ENCODE data around the gene CSNK2A1. TPM values are rescaled to one million over a fixed set of nuclear protein-coding genes. Genes with fewer than 3 reads are reported as not detected.

CSNK2A1 gene
- total and polyA plus RNA-seq, 2 donors (not counting 1 experiment from before 2014, with no cell fraction given): 28.3 to 125 TPM

GRCh38 chr20:558117-558516 is 14.5 kb upstream of the CSNK2A1 start:
- Histone ChIP-seq H3K9ac (ENCODE audit: low read length) (no peak overlapping the region), H3K27ac (ENCODE audit: low read length in 2 of 2) (no peak overlapping the region), H2AFZ (ENCODE audit: insufficient read depth, low read depth, low read length, poor library complexity, severe bottlenecking) (no peak overlapping the region), H3K4me3 (ENCODE audit: control extremely low read depth in 1 of 5, extremely low read depth in 1 of 5, insufficient read depth in 1 of 5, low read depth in 2 of 5, low read length in 4 of 5) (no peak overlapping the region), H3K27me3 (replicated peaks in 1 of 4; ENCODE audit: control extremely low read depth in 1 of 4, control insufficient read depth in 3 of 4, insufficient read depth in 4 of 4, low read length in 3 of 4) (peaks cover 0 to 18% (median 14%) of the 10 kb centered on the region in 4 experiments), H3K9me3 (ENCODE audit: control extremely low read depth in 1 of 3, control insufficient read depth in 2 of 3, insufficient read depth in 1 of 3, low read length in 2 of 3) (no peaks in the 10 kb centered on the region), H3K36me3 (replicated peaks in 1 of 2; ENCODE audit: control extremely low read depth in 1 of 2, control insufficient read depth in 1 of 2, extremely low read depth in 1 of 2, insufficient read depth in 2 of 2, low read length in 1 of 2) (no peaks in the 10 kb centered on the region), H4K20me1 (ENCODE audit: control insufficient read depth, insufficient read depth, low read length, poor library complexity, severe bottlenecking) (no peaks in the 10 kb centered on the region), H3K4me1 (ENCODE audit: control insufficient read depth in 2 of 2, insufficient read depth in 2 of 2, low read length in 2 of 2) (peaks cover 0 to 2% of the 10 kb centered on the region in 2 donors), H3K4me2 (replicated peaks; ENCODE audit: low read depth, low read length, poor library complexity, severe bottlenecking) (no peak overlapping the region), H3K79me2 (ENCODE audit: control insufficient read depth, insufficient read depth, low read length) (no peaks in the 10 kb centered on the region)
- intact Hi-C loops (cut with micrococcal nuclease): no loop called here
- H3K4me1 Mint-ChIP-seq: no peaks in the 10 kb centered on the region
- WGBS (ENCODE audit: insufficient coverage): 100% methylated on average over 1 of the region's 3 CpGs
- TF ChIP-seq CTCF (IDR thresholded peaks at IDR 0.05) (no peak), EZH2 (IDR thresholded peaks at IDR 0.05; ENCODE audit: borderline replicate concordance, insufficient read depth, low read depth, low read length, poor library complexity, severe bottlenecking) (no peak)
- no peaks in the 10 kb centered on the region for H3K9me3 Mint-ChIP-seq (ENCODE audit: insufficient read depth)
- no peak for ATAC-seq (ENCODE audit: low read depth)
- CTCF ChIA-PET: no interaction called here
- POLR2A ChIA-PET: interaction anchor here (0.6 kb wide), 1 partner anchor 10 kb away, joined by 3 read pairs; no protein-coding TSS in a partner anchor
- peaks cover 34% of the 10 kb centered on the region for H3K27me3 Mint-ChIP-seq
- no peak overlapping the region for H3K27ac Mint-ChIP-seq
- no peak overlapping the region for H3K4me3 Mint-ChIP-seq
- no peak for DNase-seq

GRCh38 chr20:556984-557383 is 13.4 kb upstream of the CSNK2A1 start:
- ChIA-PET POLR2A (no interaction called here), CTCF (interaction anchor here (0.6 kb wide), 2 partner anchors 156 to 174 kb away, joined by 3 read pairs; no protein-coding TSS in a partner anchor)
- H3K4me1 ChIP-seq (ENCODE audit: control insufficient read depth in 2 of 2, insufficient read depth in 2 of 2, low read length in 2 of 2): peaks cover 0 to 2% of the 10 kb centered on the region in 2 donors
- H3K9me3 ChIP-seq (ENCODE audit: control extremely low read depth in 1 of 3, control insufficient read depth in 2 of 3, insufficient read depth in 1 of 3, low read length in 2 of 3): no peaks in the 10 kb centered on the region
- no peaks in the 10 kb centered on the region for H3K36me3 ChIP-seq (replicated peaks in 1 of 2; ENCODE audit: control extremely low read depth in 1 of 2, control insufficient read depth in 1 of 2, extremely low read depth in 1 of 2, insufficient read depth in 2 of 2, low read length in 1 of 2)
- H3K27ac ChIP-seq (ENCODE audit: low read length in 2 of 2): no peak overlapping the region
- DNase-seq (no peak), ATAC-seq (ENCODE audit: low read depth) (no peak)
- H2AFZ ChIP-seq (ENCODE audit: insufficient read depth, low read depth, low read length, poor library complexity, severe bottlenecking): no peak overlapping the region
- Mint-ChIP-seq H3K27ac (no peak overlapping the region), H3K27me3 (peaks cover 39% of the 10 kb centered on the region), H3K9me3 (ENCODE audit: insufficient read depth) (no peaks in the 10 kb centered on the region), H3K4me1 (no peaks in the 10 kb centered on the region), H3K4me3 (no peak overlapping the region)
- H3K27me3 ChIP-seq (replicated peaks in 1 of 4; ENCODE audit: control extremely low read depth in 1 of 4, control insufficient read depth in 3 of 4, insufficient read depth in 4 of 4, low read length in 3 of 4): peaks cover 0 to 20% (median 14%) of the 10 kb centered on the region in 4 experiments
- no peak overlapping the region for H3K9ac ChIP-seq (ENCODE audit: low read length)
- no peak for TF ChIP-seq CTCF (IDR thresholded peaks at IDR 0.05)
- no peak for TF ChIP-seq EZH2 (IDR thresholded peaks at IDR 0.05; ENCODE audit: borderline replicate concordance, insufficient read depth, low read depth, low read length, poor library complexity, severe bottlenecking)
- intact Hi-C loops (cut with micrococcal nuclease): no loop called here
- 92% methylated on average over 1 of the region's 2 CpGs for WGBS (ENCODE audit: insufficient coverage)
- H3K4me2 ChIP-seq (replicated peaks; ENCODE audit: low read depth, low read length, poor library complexity, severe bottlenecking): no peak overlapping the region
- no peak overlapping the region for H3K4me3 ChIP-seq (ENCODE audit: control extremely low read depth in 1 of 5, extremely low read depth in 1 of 5, insufficient read depth in 1 of 5, low read depth in 2 of 5, low read length in 4 of 5)
- H4K20me1 ChIP-seq (ENCODE audit: control insufficient read depth, insufficient read depth, low read length, poor library complexity, severe bottlenecking): no peaks in the 10 kb centered on the region
- no peaks in the 10 kb centered on the region for H3K79me2 ChIP-seq (ENCODE audit: control insufficient read depth, insufficient read depth, low read length)
